Cardiac muscle cell (in vitro differentiated cells and primary cell): ENCODE measurements around the gene TNFRSF18. TPM values are rescaled to one million over a fixed set of nuclear protein-coding genes. Genes with fewer than 3 reads are reported as not detected.

ENCODE experiments used
- DNase-seq, 2 donors: peaks; one replicate each; pipeline versions ENCODE4 v3.0.0 to v3.0.0-alpha.2; 2010 to 2017; ENCODE audit warnings: low read depth in 1 of 2, low spot score in 1 of 2
- H3K27ac ChIP-seq: fragments of 200-600 bp; sonication (generic); 2 replicates; pipeline ENCODE4 v1.5.1; 2016
- H3K27me3 ChIP-seq: fragments of 200-600 bp; sonication (generic); 2 replicates; pipeline ENCODE4 v1.6.0; 2016; ENCODE audit warnings: control low read depth
- H3K36me3 ChIP-seq: fragments of 200-600 bp; sonication (generic); 2 replicates; pipeline ENCODE4 v1.5.1; 2016; ENCODE audit warnings: control low read depth
- H3K4me1 ChIP-seq: fragments of 200-600 bp; sonication (generic); 2 replicates; pipeline ENCODE4 v1.8.1; 2017; ENCODE audit warnings: low read depth, mild to moderate bottlenecking, mixed run types
- H3K4me3 ChIP-seq: fragments of 200-600 bp; sonication (generic); 2 replicates; pipeline ENCODE4 v1.5.1; 2016; ENCODE audit warnings: mild to moderate bottlenecking
- H3K9me3 ChIP-seq: fragments of 200-600 bp; sonication (generic); 2 replicates; pipeline ENCODE4 v1.5.1; 2017; ENCODE audit warnings: low read depth, mild to moderate bottlenecking, control low read depth
- CTCF ChIP-seq: IDR thresholded peaks from 2 replicates; pipeline ENCODE4 v1.5.1; 2012; ENCODE audit warnings: low read depth, mild to moderate bottlenecking, low read length
- polyA plus RNA-seq: library from polyadenylated mRNA; unstranded; fragments of >200 nt; fragmentation: Nextera tagmentation; extraction: Ambion mirVana; gene quantifications from 2 replicates; pipeline ENCODE4 v1.2.1, GENCODE V29; 2016
- total RNA-seq: library from RNA; depleted of rRNA; stranded (reverse); fragments of >200 nt; gene quantifications from 2 replicates; pipeline ENCODE4 v1.2.3, GENCODE V29; 2016

TNFRSF18 gene
- total and polyA plus RNA-seq, 2 experiments from 2014 or later: 0.39 TPM; not detected in 1

GRCh38 chr1:1223321-1223720, 16.9 kb upstream of the TNFRSF18 start:
- H3K4me3 ChIP-seq: no peak overlapping the region
- no peak overlapping the region for H3K27ac ChIP-seq
- no peak for DNase-seq
- no peak for TF ChIP-seq CTCF
- no peaks in the 10 kb centered on the region for H3K9me3 ChIP-seq
- no peaks in the 10 kb centered on the region for H3K27me3 ChIP-seq
- H3K4me1 ChIP-seq: no peaks in the 10 kb centered on the region
- peaks cover 28% of the 10 kb centered on the region for H3K36me3 ChIP-seq

GRCh38 chr1:1222575-1223225, 16.3 kb upstream of the TNFRSF18 start:
- H3K27ac ChIP-seq: no peak overlapping the region
- H3K4me3 ChIP-seq: no peak overlapping the region
- H3K9me3 ChIP-seq: no peaks in the 10 kb centered on the region
- H3K4me1 ChIP-seq: no peaks in the 10 kb centered on the region
- no peak for TF ChIP-seq CTCF
- H3K36me3 ChIP-seq: peaks cover 28% of the 10 kb centered on the region
- no peak for DNase-seq
- H3K27me3 ChIP-seq: no peaks in the 10 kb centered on the region

- peaks cover 29% of the 10 kb centered on the region for H3K36me3 ChIP-seq
- TF ChIP-seq CTCF: no peak
Observed at GRCh38 chr1:1221887-1222574, 15.6 kb upstream of the TNFRSF18 start.

GRCh38 chr1:1220197-1220596, 13.8 kb upstream of the TNFRSF18 start:
- no peaks in the 10 kb centered on the region for H3K27me3 ChIP-seq
- TF ChIP-seq CTCF: no peak
- H3K4me3 ChIP-seq: no peak overlapping the region

More at GRCh38 chr1:1221887-1222574, 15.6 kb upstream of the TNFRSF18 start:
- H3K9me3 ChIP-seq: no peaks in the 10 kb centered on the region
- no peak overlapping the region for H3K4me3 ChIP-seq
- no peak overlapping the region for H3K27ac ChIP-seq
- H3K4me1 ChIP-seq: no peaks in the 10 kb centered on the region
- no peak for DNase-seq
- no peaks in the 10 kb centered on the region for H3K27me3 ChIP-seq

GRCh38 chr1:1219341-1219740, 12.9 kb upstream of the TNFRSF18 start:
- Histone ChIP-seq H3K36me3 (peaks cover 33% of the 10 kb centered on the region), H3K27me3 (no peaks in the 10 kb centered on the region), H3K4me1 (no peaks in the 10 kb centered on the region), H3K4me3 (no peak overlapping the region), H3K27ac (no peak overlapping the region), H3K9me3 (no peaks in the 10 kb centered on the region)
- no peak for DNase-seq
- no peak for TF ChIP-seq CTCF

More at GRCh38 chr1:1220197-1220596, 13.8 kb upstream of the TNFRSF18 start:
- H3K36me3 ChIP-seq: peaks cover 33% of the 10 kb centered on the region
- no peak for DNase-seq
- H3K9me3 ChIP-seq: no peaks in the 10 kb centered on the region
- no peaks in the 10 kb centered on the region for H3K4me1 ChIP-seq
- no peak overlapping the region for H3K27ac ChIP-seq
